GM06990 (cell line): ENCODE data around the gene MMRN2.

ENCODE experiments used
- DNase-seq: peaks from one replicate; pipeline ENCODE4 v3.0.0-alpha.2; 2011; ENCODE audit not compliant: insufficient read length; ENCODE audit errors: extremely low read depth
- H3K27me3 ChIP-seq: replicated peaks from 2 replicates; pipeline ENCODE4 v1.6.0; 2011; ENCODE audit warnings: low read length; ENCODE audit not compliant: control insufficient read depth, insufficient read depth
- H3K36me3 ChIP-seq: 2 replicates; pipeline ENCODE4 v1.5.1; 2011; ENCODE audit warnings: low read length; ENCODE audit not compliant: control insufficient read depth, insufficient read depth
- H3K4me3 ChIP-seq: replicated peaks from 2 replicates; pipeline ENCODE4 v1.5.1; 2011; ENCODE audit warnings: low read depth, mild to moderate bottlenecking, control low read depth, low read length
- TF ChIP-seq, protein P1 (sequence below): IDR thresholded peaks from 2 replicates; pipeline ENCODE4 v1.5.1; 2011; ENCODE audit warnings: low read length, control low read depth, mild to moderate bottlenecking, inconsistent platforms; ENCODE audit not compliant: insufficient read depth, poor library complexity, severe bottlenecking

The MMRN2 gene

DNA sequence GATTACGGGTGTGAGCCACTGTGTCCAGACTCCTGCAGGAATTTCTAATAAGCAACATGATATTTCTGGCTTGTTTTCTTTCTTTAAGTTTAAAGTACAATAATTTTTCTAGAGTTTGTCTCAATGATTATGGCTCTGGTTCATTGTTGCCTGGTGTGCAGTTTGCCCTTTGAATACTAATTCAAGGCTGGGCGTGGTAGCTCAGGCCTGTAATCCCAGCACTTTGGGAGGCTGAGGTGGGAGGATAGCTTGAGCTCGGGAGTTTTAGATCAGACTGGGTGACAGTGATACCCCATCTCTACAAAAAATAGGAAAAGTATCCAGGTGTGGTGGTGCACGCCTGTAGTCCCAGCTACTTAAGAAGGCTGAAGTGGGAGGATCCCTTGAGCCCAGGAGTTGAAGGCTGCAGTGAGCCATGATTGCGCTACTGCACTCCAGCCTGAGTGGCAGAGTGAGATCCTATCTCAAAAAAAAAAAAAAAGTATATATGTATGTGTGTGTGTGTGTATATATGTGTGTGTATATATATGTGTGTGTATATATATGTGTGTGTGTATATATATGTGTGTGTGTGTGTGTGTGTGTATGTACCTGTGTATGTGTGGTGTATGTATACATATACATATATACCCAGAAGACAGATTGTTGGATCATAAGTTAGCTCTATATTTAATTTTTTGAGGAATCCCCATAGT lies 19.1 kb upstream of the MMRN2 start:
- DNase-seq, result no peak
- TF ChIP-seq, protein P1, sequence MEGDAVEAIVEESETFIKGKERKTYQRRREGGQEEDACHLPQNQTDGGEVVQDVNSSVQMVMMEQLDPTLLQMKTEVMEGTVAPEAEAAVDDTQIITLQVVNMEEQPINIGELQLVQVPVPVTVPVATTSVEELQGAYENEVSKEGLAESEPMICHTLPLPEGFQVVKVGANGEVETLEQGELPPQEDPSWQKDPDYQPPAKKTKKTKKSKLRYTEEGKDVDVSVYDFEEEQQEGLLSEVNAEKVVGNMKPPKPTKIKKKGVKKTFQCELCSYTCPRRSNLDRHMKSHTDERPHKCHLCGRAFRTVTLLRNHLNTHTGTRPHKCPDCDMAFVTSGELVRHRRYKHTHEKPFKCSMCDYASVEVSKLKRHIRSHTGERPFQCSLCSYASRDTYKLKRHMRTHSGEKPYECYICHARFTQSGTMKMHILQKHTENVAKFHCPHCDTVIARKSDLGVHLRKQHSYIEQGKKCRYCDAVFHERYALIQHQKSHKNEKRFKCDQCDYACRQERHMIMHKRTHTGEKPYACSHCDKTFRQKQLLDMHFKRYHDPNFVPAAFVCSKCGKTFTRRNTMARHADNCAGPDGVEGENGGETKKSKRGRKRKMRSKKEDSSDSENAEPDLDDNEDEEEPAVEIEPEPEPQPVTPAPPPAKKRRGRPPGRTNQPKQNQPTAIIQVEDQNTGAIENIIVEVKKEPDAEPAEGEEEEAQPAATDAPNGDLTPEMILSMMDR, result no peak
- no peaks in the 10 kb centered on the region for H3K36me3 ChIP-seq
- H3K27me3 ChIP-seq, result no peaks in the 10 kb centered on the region
- no peak overlapping the region for H3K4me3 ChIP-seq

DNA sequence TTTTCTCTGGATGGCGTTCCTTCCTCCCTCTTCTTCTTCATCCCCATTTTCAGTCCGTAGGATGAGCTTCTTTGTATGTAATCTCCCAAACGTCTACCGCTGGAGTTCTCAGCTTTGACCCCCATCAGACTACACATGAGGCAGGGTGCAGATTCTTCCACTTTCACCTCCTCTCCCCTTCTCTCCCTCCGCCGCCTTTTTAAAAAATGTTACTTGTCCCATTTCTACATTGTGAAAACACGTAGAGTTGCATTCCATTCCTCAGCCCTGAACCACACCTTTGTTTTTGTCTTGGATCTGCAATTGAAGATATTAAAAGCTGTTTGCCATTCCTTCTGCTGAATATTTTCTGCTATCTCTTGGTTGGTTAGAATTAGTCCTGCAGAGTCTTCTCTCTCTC lies 17.1 kb upstream of the MMRN2 start:
- Histone ChIP-seq H3K4me3 (no peak overlapping the region), H3K36me3 (no peaks in the 10 kb centered on the region), H3K27me3 (no peaks in the 10 kb centered on the region)
- no peak for DNase-seq
- TF ChIP-seq, protein P1, result no peak

DNA sequence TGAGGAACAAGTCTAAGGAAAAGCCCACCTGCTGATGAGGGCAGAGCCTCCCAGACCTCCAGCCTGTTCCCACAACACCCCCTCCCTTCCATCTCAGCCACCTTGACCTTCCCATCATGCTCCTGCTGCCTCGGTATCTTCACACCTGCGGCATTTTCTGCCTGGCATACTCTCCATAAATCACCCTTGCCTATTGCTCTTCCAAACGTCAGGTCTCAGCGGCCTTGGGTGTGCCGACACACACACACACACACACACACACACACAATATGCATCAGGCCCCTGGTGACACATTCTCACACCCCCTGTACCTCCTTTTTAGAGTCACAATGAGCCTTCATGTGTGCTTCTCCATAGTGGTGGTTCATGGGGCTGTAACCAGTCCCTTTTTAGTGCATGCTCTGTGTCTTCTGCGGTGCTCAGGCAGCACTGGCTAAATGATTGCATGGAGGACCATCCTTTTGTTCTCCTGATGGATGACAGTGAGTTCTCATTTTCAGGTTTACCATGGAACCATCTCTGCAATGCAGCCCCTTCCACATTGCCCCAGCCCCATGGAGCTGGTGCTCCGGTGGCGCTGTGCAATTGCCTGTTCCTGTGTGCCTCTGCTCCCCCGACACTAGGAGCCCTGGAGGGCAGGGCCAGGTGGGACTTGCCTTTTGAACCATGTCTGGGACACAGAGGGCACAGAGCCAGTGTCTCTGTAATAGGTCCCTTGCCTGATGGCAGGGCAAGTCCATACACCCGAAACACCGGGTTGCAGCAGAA lies 15.4 kb upstream of the MMRN2 start:
- H3K4me3 ChIP-seq, result no peak overlapping the region
- no peaks in the 10 kb centered on the region for H3K27me3 ChIP-seq
- no peaks in the 10 kb centered on the region for H3K36me3 ChIP-seq
- DNase-seq, result peak; percentile 1
- TF ChIP-seq, protein P1, result no peak

GRCh38 chr10:86971232-86971991 lies 14.0 kb upstream of the MMRN2 start:
- no peaks in the 10 kb centered on the region for H3K36me3 ChIP-seq
- no peaks in the 10 kb centered on the region for H3K27me3 ChIP-seq
- H3K4me3 ChIP-seq, result peak overlapping the region; percentile 67
- DNase-seq, result peak; percentile 88
- TF ChIP-seq, protein P1, result no peak

- no peaks in the 10 kb centered on the region for H3K27me3 ChIP-seq
- H3K36me3 ChIP-seq, result no peaks in the 10 kb centered on the region
- DNase-seq, result no peak
- TF ChIP-seq, protein P1, result no peak
- peak overlapping the region; percentile 67 for H3K4me3 ChIP-seq
Measured at GRCh38 chr10:86970982-86971231, 13.5 kb upstream of the MMRN2 start.
